ENCODE data around the gene OPCML.

DNA sequence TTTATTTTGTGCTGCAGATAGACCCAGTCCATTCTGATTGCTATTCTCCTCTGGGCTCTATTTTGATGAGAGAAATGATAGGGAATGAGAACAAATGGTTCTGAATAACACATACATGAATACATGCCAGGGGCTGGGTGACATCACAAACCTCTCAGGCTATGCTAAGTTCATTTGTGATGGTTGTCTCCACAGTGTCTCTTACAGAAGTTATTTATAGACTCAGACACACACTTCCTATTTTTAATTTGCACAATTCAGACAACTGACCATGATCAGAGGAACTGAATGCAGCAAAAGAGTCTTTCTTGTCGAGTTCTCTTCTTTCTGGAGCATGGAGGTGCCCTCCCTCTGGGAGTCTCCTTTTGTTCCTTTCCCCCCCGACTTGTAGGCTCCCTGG, 991.7 kb downstream of the OPCML start:
- TF ChIP-seq, protein P1, sequence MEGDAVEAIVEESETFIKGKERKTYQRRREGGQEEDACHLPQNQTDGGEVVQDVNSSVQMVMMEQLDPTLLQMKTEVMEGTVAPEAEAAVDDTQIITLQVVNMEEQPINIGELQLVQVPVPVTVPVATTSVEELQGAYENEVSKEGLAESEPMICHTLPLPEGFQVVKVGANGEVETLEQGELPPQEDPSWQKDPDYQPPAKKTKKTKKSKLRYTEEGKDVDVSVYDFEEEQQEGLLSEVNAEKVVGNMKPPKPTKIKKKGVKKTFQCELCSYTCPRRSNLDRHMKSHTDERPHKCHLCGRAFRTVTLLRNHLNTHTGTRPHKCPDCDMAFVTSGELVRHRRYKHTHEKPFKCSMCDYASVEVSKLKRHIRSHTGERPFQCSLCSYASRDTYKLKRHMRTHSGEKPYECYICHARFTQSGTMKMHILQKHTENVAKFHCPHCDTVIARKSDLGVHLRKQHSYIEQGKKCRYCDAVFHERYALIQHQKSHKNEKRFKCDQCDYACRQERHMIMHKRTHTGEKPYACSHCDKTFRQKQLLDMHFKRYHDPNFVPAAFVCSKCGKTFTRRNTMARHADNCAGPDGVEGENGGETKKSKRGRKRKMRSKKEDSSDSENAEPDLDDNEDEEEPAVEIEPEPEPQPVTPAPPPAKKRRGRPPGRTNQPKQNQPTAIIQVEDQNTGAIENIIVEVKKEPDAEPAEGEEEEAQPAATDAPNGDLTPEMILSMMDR (IDR thresholded peaks at IDR 0.05), result no peak
- TF ChIP-seq EZH2 (IDR thresholded peaks at IDR 0.05; ENCODE audit: borderline replicate concordance, insufficient read depth, low read depth, low read length, poor library complexity, severe bottlenecking), result no peak
